Astrocyte of the cerebellum (primary cell): ENCODE measurements around the gene WDR18.

ENCODE experiments used
- DNase-seq: peaks from one replicate; pipeline ENCODE4 v3.0.0-alpha.2; 2011; ENCODE audit warnings: low read depth
- H3K4me3 ChIP-seq: 2 replicates; pipeline ENCODE4 v1.5.1; 2011; ENCODE audit warnings: mild to moderate bottlenecking, low read depth, low read length, moderate library complexity
- CTCF ChIP-seq: IDR thresholded peaks from 2 replicates; pipeline ENCODE4 v1.5.1; 2012; ENCODE audit warnings: low read length, low read depth, moderate library complexity, mild to moderate bottlenecking; ENCODE audit errors: missing control alignments
- in situ Hi-C: cut with HindIII; loops from 2 replicates; pipeline ENCODE4 v1.10.0; 2017; ENCODE audit warnings: low sequenced_read_pairs

The WDR18 gene

GRCh38 chr19:960601-960938 lies 23.6 kb upstream of the WDR18 start:
- no peak overlapping the region for H3K4me3 ChIP-seq
- DNase-seq = no peak
- TF ChIP-seq CTCF = no peak
- in situ Hi-C loops = no loop called here

- TF ChIP-seq CTCF = no peak
- no peak overlapping the region for H3K4me3 ChIP-seq
- no peak for DNase-seq
- in situ Hi-C loops = no loop called here
Observed at GRCh38 chr19:961866-962620, 22.1 kb upstream of the WDR18 start.

GRCh38 chr19:962683-963400 lies 21.3 kb upstream of the WDR18 start:
- no peak for TF ChIP-seq CTCF
- no peak for DNase-seq
- in situ Hi-C loops = no loop called here
- H3K4me3 ChIP-seq = no peak overlapping the region

- H3K4me3 ChIP-seq = no peak overlapping the region
- in situ Hi-C loops = no loop called here
- DNase-seq = no peak
- no peak for TF ChIP-seq CTCF
Observed at GRCh38 chr19:963486-963951, 20.6 kb upstream of the WDR18 start.

GRCh38 chr19:964116-964520 lies 20.0 kb upstream of the WDR18 start:
- H3K4me3 ChIP-seq = no peak overlapping the region
- TF ChIP-seq CTCF = no peak
- in situ Hi-C loops = no loop called here
- no peak for DNase-seq

- no peak overlapping the region for H3K4me3 ChIP-seq
- TF ChIP-seq CTCF = no peak
- in situ Hi-C loops = no loop called here
- DNase-seq = no peak
Observed at GRCh38 chr19:964761-965694, 19.1 kb upstream of the WDR18 start.
